ENCODE results near the gene HHIPL1. TPM values are rescaled to one million over a fixed set of nuclear protein-coding genes. Genes with fewer than 3 reads are reported as not detected.

The HHIPL1 gene
- total RNA-seq, 1 experiment from 2014 or later, result 0.03 TPM

- no peak for DNase-seq (ENCODE audit: low read depth, low spot score)
- in situ Hi-C loops (cut with HindIII; ENCODE audit: low pct_unique_long_range_greater_than_20kb, low sequenced_read_pairs), result no loop called here
Measured at GRCh38 chr14:99606359-99606758, 38.6 kb upstream of the HHIPL1 start.

DNA sequence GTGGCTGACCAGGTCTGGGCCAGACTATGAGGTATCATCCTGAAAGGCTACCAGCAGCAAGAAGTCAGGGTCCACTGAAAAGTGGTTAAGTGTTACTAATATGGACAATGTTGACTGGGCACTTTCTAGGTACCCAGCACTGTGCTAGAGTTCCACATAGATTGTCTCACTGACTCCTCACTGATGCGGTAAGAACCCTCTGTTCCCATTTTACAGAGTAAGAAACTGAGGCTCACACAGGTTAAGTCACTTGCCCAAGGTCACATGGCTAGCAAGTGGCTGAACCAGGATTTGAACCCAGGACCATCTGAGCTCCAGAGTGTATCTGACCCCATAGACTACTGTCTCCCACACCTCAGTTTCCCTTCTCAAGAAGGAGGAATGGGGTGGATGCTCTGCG lies 36.3 kb upstream of the HHIPL1 start:
- in situ Hi-C loops (cut with HindIII; ENCODE audit: low pct_unique_long_range_greater_than_20kb, low sequenced_read_pairs), result no loop called here
- no peak for DNase-seq (ENCODE audit: low read depth, low spot score)

DNA sequence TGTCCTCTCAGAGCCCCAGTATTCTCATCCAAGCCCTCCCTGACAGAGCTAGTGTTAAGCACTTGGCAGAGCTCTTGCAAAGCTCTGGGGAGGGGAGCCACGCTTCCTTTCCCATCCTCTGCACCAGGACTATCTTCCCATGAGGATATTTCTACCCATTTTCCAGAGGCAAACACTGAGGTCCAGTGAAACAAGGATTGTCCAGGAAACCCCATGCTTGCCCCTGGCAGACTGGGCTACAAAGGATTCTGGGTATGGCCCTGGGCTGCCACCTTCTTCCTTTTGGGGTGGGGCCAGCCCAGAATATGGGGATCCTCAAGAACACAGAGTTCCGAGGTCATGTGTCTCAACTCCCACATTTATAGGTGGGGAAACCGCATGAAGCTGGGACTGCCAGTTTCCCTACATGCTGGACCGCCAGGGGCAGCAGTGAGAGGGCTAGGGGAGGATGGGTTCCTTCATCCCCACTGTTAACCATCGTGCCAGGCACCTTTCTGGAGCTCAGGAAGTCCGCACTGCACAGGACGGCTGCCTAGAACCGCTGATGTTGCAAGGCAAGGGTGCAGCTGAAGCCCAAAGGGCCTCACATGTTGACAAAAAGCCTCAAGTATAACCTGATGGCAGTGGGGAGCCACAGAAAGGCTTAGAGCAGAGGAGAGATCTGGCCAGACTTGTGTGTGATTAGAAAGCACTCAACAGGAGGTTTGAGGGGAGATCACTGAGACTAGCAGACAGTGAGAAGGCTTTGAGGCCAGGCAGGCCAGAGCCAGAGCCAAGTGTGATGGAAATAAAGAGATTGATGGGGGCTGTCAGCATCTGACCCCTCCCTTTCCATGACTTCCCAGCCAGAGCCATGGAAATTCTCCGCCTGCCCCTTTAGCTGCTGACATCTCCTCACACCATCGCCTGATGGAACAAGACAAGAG lies 35.4 kb upstream of the HHIPL1 start:
- DNase-seq (ENCODE audit: low read depth, low spot score), result no peak
- in situ Hi-C loops (cut with HindIII; ENCODE audit: low pct_unique_long_range_greater_than_20kb, low sequenced_read_pairs), result no loop called here

DNA sequence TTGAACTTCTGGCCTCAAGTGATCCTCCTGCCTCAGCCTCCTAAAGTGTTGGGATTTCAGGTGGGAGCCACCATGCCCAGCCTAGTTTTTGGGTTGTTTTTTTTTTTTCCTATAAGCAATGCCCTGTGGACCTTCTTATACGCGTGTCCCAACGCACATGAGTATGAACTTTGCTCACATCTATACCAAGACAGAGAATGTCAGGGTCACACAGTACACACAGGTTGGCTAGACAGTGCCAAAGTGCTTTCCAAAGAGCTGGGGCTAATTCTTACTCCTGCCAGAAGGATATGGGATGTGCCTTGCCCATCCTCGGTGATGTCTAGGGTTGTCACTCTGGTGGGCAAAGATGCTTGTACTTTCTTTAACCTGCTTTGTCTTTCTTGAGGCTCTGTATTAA lies 33.3 kb upstream of the HHIPL1 start:
- in situ Hi-C loops (cut with HindIII; ENCODE audit: low pct_unique_long_range_greater_than_20kb, low sequenced_read_pairs), result no loop called here
- DNase-seq (ENCODE audit: low read depth, low spot score), result no peak

DNA sequence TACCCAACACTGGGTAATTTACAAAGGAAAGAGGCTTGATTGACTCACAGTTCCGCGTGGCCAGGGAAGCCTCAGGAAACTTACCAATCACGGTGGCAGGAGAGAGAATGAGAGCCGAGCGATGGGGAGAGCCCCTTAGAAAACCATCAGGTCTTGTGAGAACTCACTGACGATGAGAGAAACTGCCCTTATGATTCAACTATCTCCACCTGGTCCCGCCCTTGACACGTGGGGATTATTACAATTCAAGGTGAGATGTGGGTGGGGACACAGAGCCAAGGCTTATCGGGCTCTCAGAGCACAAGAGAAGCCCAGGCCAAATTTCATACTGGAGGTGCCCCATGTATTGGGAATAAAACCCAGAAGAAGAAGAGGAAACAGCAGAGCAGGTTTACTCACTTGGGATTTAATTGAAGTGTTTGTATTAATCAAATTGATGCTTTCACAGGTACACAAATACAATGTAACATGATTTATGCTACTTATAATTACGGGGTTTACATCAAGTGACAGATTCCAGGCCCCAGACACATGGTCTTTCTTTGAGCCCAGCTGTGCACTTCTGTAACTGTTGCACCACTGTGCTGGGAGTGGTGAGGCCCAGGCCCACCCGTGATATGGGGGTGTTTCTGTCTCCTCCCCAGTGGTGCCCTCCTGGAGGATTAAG lies 32.7 kb upstream of the HHIPL1 start:
- DNase-seq (ENCODE audit: low read depth, low spot score), result no peak
- in situ Hi-C loops (cut with HindIII; ENCODE audit: low pct_unique_long_range_greater_than_20kb, low sequenced_read_pairs), result no loop called here

DNA sequence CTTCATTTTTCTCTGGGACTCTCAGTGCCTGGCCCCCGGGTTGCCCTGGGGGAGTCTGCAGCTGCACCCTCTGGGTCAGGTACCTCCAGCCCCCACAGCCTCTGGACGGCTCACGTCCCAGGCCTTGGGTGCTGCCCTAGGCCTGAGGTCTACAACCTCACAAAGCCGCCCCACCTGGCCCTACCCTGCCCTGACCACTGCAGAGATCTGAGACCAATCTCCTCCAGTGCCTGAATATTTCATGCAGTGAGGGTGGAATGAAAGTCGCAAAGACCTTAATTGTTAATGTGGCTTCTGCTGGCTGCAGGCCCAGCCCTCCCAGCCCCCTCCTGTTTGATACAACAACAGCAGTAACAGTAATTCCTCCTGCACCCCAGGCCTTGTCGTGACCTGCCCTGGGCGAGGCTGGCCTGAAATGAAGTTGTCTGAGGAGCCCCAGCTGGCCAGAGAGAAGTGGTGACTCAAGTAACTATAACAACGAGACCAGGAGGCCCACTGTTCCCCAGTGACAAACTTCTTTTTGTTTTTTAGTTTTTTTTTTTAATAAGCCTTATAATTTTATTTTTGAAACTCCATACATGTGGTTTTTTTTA lies 32.1 kb upstream of the HHIPL1 start:
- in situ Hi-C loops (cut with HindIII; ENCODE audit: low pct_unique_long_range_greater_than_20kb, low sequenced_read_pairs), result no loop called here
- DNase-seq (ENCODE audit: low read depth, low spot score), result no peak

- no peak for DNase-seq (ENCODE audit: low read depth, low spot score)
- in situ Hi-C loops (cut with HindIII; ENCODE audit: low pct_unique_long_range_greater_than_20kb, low sequenced_read_pairs), result no loop called here
Measured at GRCh38 chr14:99615497-99616157, 29.3 kb upstream of the HHIPL1 start.

DNA sequence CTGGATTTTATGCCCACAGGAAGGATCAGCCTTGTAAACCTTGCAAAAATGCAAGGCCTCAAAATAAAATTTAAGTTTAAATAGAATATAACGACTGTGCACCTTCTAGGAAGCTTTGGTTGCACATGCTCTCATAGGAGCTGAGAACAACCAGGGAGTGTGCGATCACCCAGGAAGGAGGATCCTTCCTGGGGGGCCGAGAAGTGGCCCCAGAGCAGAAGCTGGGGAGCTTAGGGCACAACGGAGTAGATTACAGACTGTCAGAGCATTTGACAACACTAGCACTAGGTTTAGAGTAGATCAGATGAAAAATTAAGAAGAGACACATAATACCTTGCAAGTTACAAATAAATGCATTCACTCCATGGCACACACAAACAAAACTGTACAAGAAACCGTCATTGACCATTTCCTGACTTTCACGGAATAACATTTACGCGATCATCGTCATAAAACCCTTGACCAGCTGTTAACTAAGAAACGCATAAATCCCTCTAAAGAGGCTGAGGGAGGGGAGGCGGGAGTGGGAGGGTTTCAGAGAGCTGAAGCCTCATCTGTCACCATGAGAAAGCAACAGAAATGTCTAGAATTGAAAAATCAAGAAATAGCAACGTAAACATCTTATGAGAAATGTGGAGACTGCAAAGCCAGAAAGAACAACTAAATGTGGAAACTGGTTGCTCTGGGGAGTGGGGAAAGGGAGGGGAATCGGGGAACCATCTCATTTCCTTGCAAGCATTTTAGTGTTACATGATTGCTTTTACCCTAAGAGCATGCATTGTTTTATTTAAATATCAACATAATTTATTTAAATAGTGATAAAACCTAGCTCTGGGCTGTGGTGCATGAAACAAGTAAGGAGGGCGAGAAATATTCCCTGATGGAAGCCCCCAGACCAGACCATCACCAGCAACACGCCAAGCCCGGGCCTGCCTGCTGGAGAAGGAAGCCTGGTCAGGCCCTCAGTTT lies 27.8 kb upstream of the HHIPL1 start:
- in situ Hi-C loops (cut with HindIII; ENCODE audit: low pct_unique_long_range_greater_than_20kb, low sequenced_read_pairs), result no loop called here
- no peak for DNase-seq (ENCODE audit: low read depth, low spot score)

DNA sequence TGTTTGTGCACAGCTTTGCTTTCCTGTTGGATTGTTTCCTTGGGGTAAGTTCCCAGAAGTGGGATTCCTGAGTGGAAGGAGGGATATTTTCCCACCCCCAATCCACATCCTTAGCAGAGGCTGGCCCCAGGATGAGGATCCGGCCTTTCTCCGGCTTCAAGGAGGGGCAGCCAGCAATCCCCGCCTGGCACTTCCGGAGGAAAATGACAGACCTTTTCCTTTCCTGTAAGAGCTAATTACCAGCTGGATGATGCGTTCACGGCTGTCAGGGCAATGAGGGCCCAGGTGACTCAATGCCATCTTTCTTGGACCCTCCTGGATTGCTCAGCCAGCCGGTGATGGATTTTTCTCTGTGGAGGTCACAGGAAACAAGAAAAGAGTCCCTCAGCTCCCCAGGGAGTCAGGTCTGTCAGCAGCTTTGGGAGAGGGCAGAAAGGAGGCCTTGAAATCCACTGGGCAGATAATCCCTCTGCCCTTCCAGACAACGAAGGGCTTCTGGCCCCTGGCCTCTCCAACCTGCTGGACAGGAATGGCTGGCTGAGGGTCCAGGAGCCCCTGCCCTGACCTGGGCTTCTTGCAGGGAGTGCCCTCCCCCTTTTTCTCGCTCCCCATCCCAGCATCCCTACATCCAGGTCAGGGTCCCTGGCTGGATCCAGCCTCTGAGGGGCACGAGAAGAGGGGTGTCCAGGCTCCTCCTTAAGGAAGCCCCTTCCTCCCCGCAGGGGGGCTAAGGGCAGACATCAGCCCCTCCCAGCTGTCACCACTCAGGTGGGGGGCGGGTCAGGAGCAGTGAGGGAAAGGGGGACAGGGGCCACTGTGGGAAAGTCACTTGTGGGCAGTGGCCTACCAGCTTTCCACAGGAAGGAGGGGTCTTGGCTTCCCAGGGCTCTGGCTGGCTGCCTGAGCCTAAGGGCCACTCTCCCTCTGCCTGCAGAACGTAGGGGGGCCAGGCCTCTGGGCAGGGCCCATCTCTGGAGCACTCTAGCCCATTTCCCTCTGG lies 24.8 kb upstream of the HHIPL1 start:
- in situ Hi-C loops (cut with HindIII; ENCODE audit: low pct_unique_long_range_greater_than_20kb, low sequenced_read_pairs), result no loop called here
- DNase-seq (ENCODE audit: low read depth, low spot score), result no peak

DNA sequence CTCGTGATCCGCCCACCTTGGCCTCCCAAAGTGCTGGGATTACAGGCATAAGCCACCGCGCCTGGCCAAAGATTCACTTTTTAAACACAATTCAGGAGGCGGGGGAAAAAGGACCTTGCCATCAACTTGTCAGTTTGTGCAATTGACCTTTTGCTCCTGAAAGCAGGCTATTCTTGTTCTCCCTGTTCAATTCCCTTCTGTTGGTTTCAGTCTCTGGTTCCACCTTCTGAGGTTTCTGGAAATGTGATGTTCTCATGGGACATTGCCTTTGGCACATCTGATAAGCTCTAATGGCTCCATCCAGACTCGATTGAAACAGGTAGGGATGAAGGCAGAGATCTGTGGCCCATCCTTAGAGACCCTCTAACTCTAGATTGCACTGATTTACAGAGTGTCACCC lies 23.0 kb upstream of the HHIPL1 start:
- no peak for DNase-seq (ENCODE audit: low read depth, low spot score)
- in situ Hi-C loops (cut with HindIII; ENCODE audit: low pct_unique_long_range_greater_than_20kb, low sequenced_read_pairs), result no loop called here

GRCh38 chr14:99624024-99624423 lies 20.9 kb upstream of the HHIPL1 start:
- in situ Hi-C loops (cut with HindIII; ENCODE audit: low pct_unique_long_range_greater_than_20kb, low sequenced_read_pairs), result no loop called here
- DNase-seq (ENCODE audit: low read depth, low spot score), result no peak

- in situ Hi-C loops (cut with HindIII; ENCODE audit: low pct_unique_long_range_greater_than_20kb, low sequenced_read_pairs), result no loop called here
- DNase-seq (ENCODE audit: low read depth, low spot score), result no peak
Measured at GRCh38 chr14:99624971-99625370, 20.0 kb upstream of the HHIPL1 start.

DNA sequence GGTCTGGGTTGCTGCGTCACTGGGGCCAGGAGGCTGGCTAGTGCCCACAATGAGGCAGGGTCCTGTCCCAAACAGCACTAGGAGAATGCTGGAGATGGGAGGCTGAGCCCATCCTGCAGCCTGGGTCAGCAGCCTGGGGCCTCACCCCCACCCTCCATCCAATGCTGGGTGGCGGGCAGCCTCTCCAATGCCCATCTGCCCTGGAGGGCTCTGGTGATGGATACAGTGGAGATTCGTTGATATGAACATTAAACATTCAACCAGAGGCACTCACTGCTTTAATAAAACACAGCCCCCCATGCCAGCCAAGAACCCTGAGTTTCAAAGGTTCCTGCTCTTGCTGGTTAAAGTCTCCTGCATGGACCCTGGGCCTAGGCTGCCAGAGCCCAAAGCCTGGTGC lies 19.5 kb upstream of the HHIPL1 start:
- DNase-seq (ENCODE audit: low read depth, low spot score), result no peak
- in situ Hi-C loops (cut with HindIII; ENCODE audit: low pct_unique_long_range_greater_than_20kb, low sequenced_read_pairs), result no loop called here

DNA sequence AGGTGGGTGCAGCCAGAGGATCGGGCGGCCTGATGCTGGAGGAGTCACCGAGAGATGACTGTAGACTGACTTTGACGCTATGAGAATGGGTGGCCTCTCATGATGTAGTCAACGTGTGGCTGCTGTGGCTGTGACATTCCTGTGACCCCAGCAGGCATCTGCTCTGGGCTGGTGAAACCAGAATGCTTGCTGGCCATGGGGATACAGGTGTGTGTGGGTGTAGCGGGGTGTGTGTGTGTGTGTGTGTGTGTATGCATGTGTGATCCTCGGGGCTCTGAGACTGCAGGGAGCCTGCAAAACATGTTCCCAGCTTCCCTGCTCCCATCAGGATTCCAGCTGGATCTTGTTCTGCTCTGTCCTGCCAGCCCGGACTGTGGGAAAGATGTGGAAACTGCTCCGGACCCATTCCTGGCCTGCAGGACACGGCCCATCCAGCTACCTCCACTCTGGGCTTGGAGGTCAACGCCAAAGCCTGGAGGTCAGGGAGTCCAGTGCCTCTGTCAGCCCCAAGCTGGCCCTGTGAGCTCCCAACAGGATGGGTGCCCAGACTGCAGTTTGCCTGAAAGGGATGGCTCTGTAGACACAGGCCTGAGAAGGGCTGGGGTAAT lies 18.8 kb upstream of the HHIPL1 start:
- DNase-seq (ENCODE audit: low read depth, low spot score), result no peak
- in situ Hi-C loops (cut with HindIII; ENCODE audit: low pct_unique_long_range_greater_than_20kb, low sequenced_read_pairs), result no loop called here

- in situ Hi-C loops (cut with HindIII; ENCODE audit: low pct_unique_long_range_greater_than_20kb, low sequenced_read_pairs), result no loop called here
- no peak for DNase-seq (ENCODE audit: low read depth, low spot score)
Measured at GRCh38 chr14:99627100-99627499, 17.8 kb upstream of the HHIPL1 start.
